WI38 (cell line): ENCODE results near the gene GEMIN4.

Experiments used
- H3K4me3 ChIP-seq: 2 replicates; pipeline ENCODE4 v1.5.1; 2011; ENCODE audit warnings: low read depth, mild to moderate bottlenecking, control low read depth, low read length
- TF ChIP-seq, protein P1 (sequence below): IDR thresholded peaks from 2 replicates; pipeline ENCODE4 v1.5.1; 2012; ENCODE audit warnings: low read depth, mild to moderate bottlenecking, control low read depth, low read length

GEMIN4 gene

DNA sequence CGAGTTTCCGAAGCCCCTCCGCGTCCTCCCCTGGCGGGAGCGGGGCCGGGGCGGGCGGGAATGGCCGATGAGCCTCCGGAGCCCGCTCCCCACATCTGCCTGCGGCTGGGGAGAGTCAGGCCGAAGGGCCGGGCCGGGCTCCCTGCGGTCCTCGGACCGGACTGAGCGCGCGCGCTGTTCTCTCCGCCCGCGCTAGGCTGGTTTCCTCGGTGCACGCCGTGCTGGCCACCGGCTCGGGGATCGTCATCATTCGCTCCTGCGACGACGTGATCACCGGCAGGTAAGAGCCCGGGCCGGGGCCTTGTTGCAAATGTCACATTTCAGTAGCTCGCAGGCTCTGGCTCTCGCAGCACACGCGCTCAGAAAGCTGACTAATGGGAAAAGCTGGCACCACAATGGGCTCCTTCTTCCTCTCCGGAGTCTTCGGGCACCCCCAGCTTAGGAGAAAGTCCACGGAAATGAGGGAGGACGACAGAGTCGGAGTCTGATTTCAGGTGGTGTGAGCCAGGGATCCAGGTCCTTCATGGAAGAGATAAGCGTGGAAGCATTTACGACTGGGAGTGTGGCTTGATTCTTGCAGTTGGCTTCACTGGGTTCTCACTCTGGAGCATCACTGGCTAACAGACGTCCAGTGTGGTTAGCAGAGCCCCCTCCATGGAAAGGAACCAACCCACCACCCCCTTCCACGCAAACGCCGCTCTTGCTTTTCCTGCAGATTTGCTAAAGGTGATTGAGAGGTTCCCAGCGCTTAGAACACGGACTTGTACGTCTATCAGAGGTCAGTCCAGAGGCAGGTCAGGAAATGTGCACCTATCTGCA lies 19.0 kb downstream of the GEMIN4 start:
- TF ChIP-seq, protein P1, sequence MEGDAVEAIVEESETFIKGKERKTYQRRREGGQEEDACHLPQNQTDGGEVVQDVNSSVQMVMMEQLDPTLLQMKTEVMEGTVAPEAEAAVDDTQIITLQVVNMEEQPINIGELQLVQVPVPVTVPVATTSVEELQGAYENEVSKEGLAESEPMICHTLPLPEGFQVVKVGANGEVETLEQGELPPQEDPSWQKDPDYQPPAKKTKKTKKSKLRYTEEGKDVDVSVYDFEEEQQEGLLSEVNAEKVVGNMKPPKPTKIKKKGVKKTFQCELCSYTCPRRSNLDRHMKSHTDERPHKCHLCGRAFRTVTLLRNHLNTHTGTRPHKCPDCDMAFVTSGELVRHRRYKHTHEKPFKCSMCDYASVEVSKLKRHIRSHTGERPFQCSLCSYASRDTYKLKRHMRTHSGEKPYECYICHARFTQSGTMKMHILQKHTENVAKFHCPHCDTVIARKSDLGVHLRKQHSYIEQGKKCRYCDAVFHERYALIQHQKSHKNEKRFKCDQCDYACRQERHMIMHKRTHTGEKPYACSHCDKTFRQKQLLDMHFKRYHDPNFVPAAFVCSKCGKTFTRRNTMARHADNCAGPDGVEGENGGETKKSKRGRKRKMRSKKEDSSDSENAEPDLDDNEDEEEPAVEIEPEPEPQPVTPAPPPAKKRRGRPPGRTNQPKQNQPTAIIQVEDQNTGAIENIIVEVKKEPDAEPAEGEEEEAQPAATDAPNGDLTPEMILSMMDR = no peak
- H3K4me3 ChIP-seq = peak overlapping the region; percentile 71

DNA sequence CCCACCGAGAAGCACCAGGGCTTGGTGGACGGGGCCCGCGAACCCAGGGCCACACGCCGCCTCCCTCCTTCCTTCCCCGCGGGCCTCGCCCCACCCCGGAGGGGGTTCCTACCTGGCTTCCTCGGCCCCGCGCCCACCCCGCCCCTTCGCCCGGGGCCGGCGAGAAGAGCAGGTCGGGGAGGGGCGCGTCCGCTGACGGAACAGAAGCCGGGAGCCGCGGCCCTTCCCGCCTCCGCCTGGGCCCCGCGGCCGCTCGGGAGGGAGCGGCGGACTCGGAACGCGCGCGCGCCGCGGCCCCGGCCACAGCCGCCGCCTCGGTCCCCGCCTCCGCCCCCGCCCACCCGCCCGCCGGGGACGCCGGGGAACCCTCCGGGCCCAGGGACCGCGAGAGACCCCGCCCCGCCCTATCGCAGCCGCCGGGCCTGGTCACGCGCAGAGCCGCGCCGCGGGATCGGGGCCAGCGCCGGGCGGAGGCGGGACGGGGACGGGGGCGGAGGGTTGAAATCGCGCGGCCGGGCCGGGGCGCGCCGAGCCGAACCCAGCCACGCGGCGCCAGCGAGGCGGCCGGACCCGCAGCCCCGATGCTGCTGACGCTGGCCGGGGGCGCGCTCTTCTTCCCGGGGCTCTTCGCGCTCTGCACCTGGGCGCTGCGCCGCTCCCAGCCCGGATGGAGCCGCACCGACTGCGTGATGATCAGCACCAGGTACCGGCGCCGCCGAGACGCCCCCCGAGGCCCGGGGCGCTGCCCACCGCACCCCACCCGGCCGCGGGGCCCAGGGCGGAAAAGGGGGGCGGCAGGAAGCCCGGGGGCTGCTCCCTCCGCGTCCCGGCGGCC lies 19.8 kb downstream of the GEMIN4 start, which contains the start of gene TLCD3A:
Gene TLCD3A (plus strand): TSS at position 530 of the 835 bp plus-strand sequence. CDS start 52 bp downstream, at position 582.
- H3K4me3 ChIP-seq = peak within 1 kb of the TSS; percentile 71
- TF ChIP-seq, protein P1 = no peak

DNA sequence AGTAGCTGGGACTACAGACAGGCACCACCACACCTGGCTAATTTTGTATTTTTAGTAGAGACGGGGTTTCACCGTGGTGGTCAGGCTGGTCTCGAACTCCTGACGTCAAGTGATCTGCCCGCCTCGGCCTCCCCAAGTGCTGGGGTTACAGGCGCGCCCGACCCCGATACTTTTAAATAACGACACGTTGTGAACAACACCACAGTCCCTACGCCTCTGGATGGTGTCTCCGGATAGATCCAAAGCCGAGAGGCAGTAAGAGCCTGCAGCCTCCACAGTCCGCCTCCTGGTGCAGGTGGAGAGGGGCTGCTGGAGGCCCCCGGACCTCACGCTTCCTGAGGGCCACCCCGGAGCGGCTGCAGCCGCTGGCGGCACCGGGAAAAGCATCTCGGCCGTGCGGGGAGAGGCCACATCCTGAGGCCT lies 20.4 kb downstream of the GEMIN4 start:
- H3K4me3 ChIP-seq = peak overlapping the region; percentile 71
- TF ChIP-seq, protein P1 = no peak

DNA sequence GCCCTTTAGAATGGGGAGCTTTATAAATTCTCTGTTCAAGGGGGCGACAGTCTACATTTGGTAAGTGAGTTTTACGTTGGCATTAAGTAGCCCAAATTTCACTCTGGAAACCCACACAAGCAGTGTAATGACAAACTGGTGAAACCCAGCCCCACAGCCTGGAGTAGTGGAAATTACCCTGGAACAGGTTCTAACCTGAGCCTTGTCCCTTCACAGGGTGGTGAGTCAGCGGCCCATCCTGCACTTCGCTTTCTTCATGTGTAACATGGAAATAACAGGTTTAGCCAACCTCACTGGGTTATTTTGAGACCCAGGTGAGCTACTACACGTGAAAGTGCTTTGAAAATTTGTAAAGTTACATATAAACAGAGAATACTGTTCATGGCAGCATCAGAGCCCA lies 23.2 kb downstream of the GEMIN4 start:
- TF ChIP-seq, protein P1 = no peak
- H3K4me3 ChIP-seq = no peak overlapping the region

DNA sequence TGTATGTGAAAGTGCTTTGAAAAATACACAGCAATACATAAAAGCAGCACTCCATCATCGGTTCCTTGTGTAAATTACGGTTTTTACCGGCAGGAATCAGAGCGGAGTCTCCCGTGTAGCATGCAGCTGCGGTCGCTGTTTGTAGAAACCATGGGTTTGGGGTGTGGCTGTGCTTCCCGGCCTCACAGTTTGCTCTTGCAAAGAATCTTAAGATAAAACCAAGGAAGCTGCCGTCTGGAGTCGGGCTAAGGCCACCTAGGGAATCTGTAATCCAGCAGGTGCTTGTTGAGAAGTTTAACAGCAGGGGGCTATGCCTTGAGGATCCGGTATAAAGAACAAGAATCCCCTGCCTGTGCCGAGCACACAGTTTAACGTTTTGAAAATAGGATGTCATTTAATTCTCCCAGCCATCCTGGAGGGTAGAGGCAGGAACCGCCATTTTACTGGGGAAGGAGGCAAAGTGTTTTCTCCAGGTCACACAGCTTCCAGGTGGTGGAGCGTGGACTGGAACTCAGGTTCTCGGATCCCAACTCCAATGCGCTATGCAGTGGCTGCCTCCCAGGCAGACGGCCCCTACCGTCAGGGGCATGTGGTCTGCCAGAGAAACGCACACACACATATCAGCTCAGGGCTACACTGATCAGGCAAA lies 25.7 kb downstream of the GEMIN4 start:
- no peak overlapping the region for H3K4me3 ChIP-seq
- TF ChIP-seq, protein P1 = no peak

DNA sequence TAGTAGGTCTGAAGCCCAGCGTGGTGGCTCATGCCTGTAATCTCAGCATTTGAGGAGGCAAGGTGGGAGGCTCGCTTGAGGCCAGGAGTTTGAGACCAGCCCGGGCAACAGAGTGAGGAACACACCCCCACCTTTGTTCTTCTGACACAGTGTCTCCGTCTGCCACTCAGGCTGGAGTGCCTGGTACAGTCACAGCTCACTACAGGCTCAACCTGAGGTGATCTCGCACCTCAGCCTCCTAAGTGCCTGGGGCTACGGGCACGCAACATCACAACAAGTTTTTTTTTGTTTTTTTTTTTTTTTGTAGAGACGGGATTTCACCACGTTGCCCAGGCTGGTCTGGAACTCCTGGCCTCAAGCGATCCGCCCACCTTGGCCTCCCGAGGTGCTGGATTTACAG lies 26.3 kb downstream of the GEMIN4 start:
- H3K4me3 ChIP-seq = no peak overlapping the region

More for the DNA sequence above, 26.3 kb downstream of the GEMIN4 start:
- TF ChIP-seq, protein P1 = no peak
